ENCODE measurements around the gene ABHD16B. TPM values are rescaled to one million over a fixed set of nuclear protein-coding genes. Genes with fewer than 3 reads are reported as not detected.

The ABHD16B gene
- total and polyA plus RNA-seq, 10 of the 15 experiments (the other 5 are each of a cell fraction or from before 2014, with no cell fraction given), result 0.13 TPM; not detected in 9

- TF ChIP-seq ZNF384 (IDR thresholded peaks at IDR 0.05; ENCODE audit: borderline replicate concordance, low read depth, low read length) (no peak), TCF3 (IDR thresholded peaks at IDR 0.05; ENCODE audit: borderline replicate concordance, insufficient read depth, low read depth, low read length) (no peak), TAF1 (IDR thresholded peaks at IDR 0.05; ENCODE audit: borderline replicate concordance, low read depth, low read length) (no peak), MEF2B (IDR thresholded peaks at IDR 0.05; ENCODE audit: partially characterized antibody, poor library complexity, severe bottlenecking) (no peak), KAT2A (conservative IDR thresholded peaks at IDR 0.05; ENCODE audit: control insufficient read depth, low read depth, low read length) (no peak), FOXK2 (IDR thresholded peaks at IDR 0.05) (no peak), STAT3 (IDR thresholded peaks at IDR 0.05; ENCODE audit: low read depth, low read length) (no peak), ZNF24 (IDR thresholded peaks at IDR 0.05) (no peak), HDAC2 (IDR thresholded peaks at IDR 0.05) (no peak), RBBP5 (conservative IDR thresholded peaks at IDR 0.05) (no peak), FOXM1 (IDR thresholded peaks at IDR 0.05; ENCODE audit: low read depth, low read length) (no peak), KDM1A (IDR thresholded peaks at IDR 0.05; ENCODE audit: borderline replicate concordance) (no peak), STAT1 (conservative IDR thresholded peaks at IDR 0.05) (no peak)
- TF ChIP-seq, protein P1, sequence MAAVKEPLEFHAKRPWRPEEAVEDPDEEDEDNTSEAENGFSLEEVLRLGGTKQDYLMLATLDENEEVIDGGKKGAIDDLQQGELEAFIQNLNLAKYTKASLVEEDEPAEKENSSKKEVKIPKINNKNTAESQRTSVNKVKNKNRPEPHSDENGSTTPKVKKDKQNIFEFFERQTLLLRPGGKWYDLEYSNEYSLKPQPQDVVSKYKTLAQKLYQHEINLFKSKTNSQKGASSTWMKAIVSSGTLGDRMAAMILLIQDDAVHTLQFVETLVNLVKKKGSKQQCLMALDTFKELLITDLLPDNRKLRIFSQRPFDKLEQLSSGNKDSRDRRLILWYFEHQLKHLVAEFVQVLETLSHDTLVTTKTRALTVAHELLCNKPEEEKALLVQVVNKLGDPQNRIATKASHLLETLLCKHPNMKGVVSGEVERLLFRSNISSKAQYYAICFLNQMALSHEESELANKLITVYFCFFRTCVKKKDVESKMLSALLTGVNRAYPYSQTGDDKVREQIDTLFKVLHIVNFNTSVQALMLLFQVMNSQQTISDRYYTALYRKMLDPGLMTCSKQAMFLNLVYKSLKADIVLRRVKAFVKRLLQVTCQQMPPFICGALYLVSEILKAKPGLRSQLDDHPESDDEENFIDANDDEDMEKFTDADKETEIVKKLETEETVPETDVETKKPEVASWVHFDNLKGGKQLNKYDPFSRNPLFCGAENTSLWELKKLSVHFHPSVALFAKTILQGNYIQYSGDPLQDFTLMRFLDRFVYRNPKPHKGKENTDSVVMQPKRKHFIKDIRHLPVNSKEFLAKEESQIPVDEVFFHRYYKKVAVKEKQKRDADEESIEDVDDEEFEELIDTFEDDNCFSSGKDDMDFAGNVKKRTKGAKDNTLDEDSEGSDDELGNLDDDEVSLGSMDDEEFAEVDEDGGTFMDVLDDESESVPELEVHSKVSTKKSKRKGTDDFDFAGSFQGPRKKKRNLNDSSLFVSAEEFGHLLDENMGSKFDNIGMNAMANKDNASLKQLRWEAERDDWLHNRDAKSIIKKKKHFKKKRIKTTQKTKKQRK (IDR thresholded peaks at IDR 0.05; ENCODE audit: low read depth, low read length), result no peak
- TF ChIP-seq, protein P2, sequence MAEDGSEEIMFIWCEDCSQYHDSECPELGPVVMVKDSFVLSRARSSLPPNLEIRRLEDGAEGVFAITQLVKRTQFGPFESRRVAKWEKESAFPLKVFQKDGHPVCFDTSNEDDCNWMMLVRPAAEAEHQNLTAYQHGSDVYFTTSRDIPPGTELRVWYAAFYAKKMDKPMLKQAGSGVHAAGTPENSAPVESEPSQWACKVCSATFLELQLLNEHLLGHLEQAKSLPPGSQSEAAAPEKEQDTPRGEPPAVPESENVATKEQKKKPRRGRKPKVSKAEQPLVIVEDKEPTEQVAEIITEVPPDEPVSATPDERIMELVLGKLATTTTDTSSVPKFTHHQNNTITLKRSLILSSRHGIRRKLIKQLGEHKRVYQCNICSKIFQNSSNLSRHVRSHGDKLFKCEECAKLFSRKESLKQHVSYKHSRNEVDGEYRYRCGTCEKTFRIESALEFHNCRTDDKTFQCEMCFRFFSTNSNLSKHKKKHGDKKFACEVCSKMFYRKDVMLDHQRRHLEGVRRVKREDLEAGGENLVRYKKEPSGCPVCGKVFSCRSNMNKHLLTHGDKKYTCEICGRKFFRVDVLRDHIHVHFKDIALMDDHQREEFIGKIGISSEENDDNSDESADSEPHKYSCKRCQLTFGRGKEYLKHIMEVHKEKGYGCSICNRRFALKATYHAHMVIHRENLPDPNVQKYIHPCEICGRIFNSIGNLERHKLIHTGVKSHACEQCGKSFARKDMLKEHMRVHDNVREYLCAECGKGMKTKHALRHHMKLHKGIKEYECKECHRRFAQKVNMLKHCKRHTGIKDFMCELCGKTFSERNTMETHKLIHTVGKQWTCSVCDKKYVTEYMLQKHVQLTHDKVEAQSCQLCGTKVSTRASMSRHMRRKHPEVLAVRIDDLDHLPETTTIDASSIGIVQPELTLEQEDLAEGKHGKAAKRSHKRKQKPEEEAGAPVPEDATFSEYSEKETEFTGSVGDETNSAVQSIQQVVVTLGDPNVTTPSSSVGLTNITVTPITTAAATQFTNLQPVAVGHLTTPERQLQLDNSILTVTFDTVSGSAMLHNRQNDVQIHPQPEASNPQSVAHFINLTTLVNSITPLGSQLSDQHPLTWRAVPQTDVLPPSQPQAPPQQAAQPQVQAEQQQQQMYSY (CRISPR knock-in tag; IDR thresholded peaks at IDR 0.05), result no peak
- ChIA-PET RAD21 (ENCODE audit: unreplicated experiment) (no interaction called here), SMC1A (ENCODE audit: uncharacterized antibody, unreplicated experiment) (no interaction called here), POLR2A (no interaction called here), CTCF (no interaction called here)
- Histone ChIP-seq H4K20me1 (ENCODE audit: control insufficient read depth, insufficient read depth) (no peaks in the 10 kb centered on the region), H3K9ac (ENCODE audit: control insufficient read depth, insufficient read depth, low read length) (no peak overlapping the region), H3K4me2 (ENCODE audit: control insufficient read depth, insufficient read depth) (no peak overlapping the region), H3K79me2 (ENCODE audit: control insufficient read depth, insufficient read depth, low read length) (no peaks in the 10 kb centered on the region; the same call in 1 of the 2 replicates), H3K36me3 (ENCODE audit: control insufficient read depth in 2 of 2, insufficient read depth in 2 of 2, low read length in 1 of 2) (peaks cover 7 to 20% of the 10 kb centered on the region in 2 experiments), H3K4me1 (ENCODE audit: control insufficient read depth, insufficient read depth, low read length) (no peaks in the 10 kb centered on the region), H3K27me3 (replicated peaks in 1 of 2; ENCODE audit: control insufficient read depth in 2 of 2, insufficient read depth in 2 of 2, low read length in 1 of 2) (no peaks in the 10 kb centered on the region), H3K4me3 (no peak overlapping the region), H3K9me3 (replicated peaks; ENCODE audit: control insufficient read depth, insufficient read depth, low read length) (no peaks in the 10 kb centered on the region), H3K27ac (ENCODE audit: control insufficient read depth, insufficient read depth) (no peak overlapping the region), H2AFZ (ENCODE audit: control insufficient read depth, low read depth, low read length) (no peak overlapping the region)
- DNase-seq (ENCODE audit: low read depth, low spot score) (no peak), FAIRE-seq (no peak), ATAC-seq (no peak)
- WGBS (ENCODE audit: insufficient coverage, insufficient replicate concordance, low lambda C conversion rate, missing lambda C conversion rate), result 83% methylated on average over 14 of the region's 14 CpGs
- intact Hi-C loops (cut with micrococcal nuclease; ENCODE audit: unreplicated experiment), result no loop called here
- in situ Hi-C loops (cut with MboI), result no loop called here
- BruUV-seq (replicated peaks), result no TSS peak
Measured at GRCh38 chr20:63878899-63879663, 17.8 kb downstream of the ABHD16B start.
